Motor neuron (in vitro differentiated cells): ENCODE data around the gene EIF5. TPM values are rescaled to one million over a fixed set of nuclear protein-coding genes. Genes with fewer than 3 reads are reported as not detected.

ENCODE experiments used
- ATAC-seq, 8 experiments: fragments of 200-7000 bp; cut with Tn5 transposase; replicated peaks in 6 of 8; 2 replicates each; pipeline ENCODE4 v1.8.0; 2021; ENCODE audit warnings: mild to moderate bottlenecking in 8 of 8, moderate library complexity in 8 of 8
- H3K27ac ChIP-seq, 2 donors: fragments of 250-450 bp; sonication (Bioruptor Pico); 2 replicates each; pipeline ENCODE4 v1.9.0; 2021; ENCODE audit warnings: antibody characterized with exemption in 2 of 2, mild to moderate bottlenecking in 2 of 2, moderate library complexity in 1 of 2
- H3K4me1 ChIP-seq, 2 donors: fragments of 250-450 bp; sonication (Bioruptor Pico); replicated peaks in 1 of 2; 2 replicates each; pipeline ENCODE4 v1.6.1; 2021; ENCODE audit warnings: antibody characterized with exemption in 2 of 2, mild to moderate bottlenecking in 2 of 2, moderate library complexity in 1 of 2
- H3K4me3 ChIP-seq, 5 donors: fragments of 250-450 bp; sonication (Bioruptor Pico); 2 replicates each; pipeline ENCODE4 v1.9.0; 2021; ENCODE audit warnings: antibody characterized with exemption in 5 of 5, mild to moderate bottlenecking in 5 of 5, moderate library complexity in 4 of 5
- WGBS, 10 experiments: fragments of 450-650 bp; shearing (Covaris generic); methylation state at CpG; one replicate each; pipeline ENCODE4 v1.0.0; 2022; 5-methylcytosine and 5-hydroxymethylcytosine counted together
- in situ Hi-C, 9 experiments: fragments of 400-800 bp; cut with MboI; loops; one replicate each; pipeline ENCODE4 v1.15.0; 2021; ENCODE audit warnings: low sequenced_read_pairs in 9 of 9, low pct_unique_long_range_greater_than_20kb in 2 of 9; ENCODE audit not compliant: unreplicated experiment in 9 of 9
- total RNA-seq, 8 experiments: library from RNA; unstranded; fragments of 300-600 nt; gene quantifications; 2 replicates each; pipeline versions ENCODE4 v1.2.3 to v1.2.4, GENCODE V29; 2022

EIF5 gene
- total RNA-seq, 8 experiments from 2014 or later, result 86.5 to 192 (median 139) TPM

GRCh38 chr14:103332143-103332919 is 1.7 kb upstream of the EIF5 start:
- ATAC-seq, result no peak
- H3K4me1 ChIP-seq, result peaks cover 12 to 18% of the 10 kb centered on the region in 2 donors
- peak overlapping the region; percentile 84 to 94 (median 91) for H3K4me3 ChIP-seq
- 68 to 100% (median 80%) methylated on average over 1 to 9 of the region's 9 CpGs; no CpG with 5 or more reads in 1 of the 10 experiments for WGBS, 10 experiments
- in situ Hi-C loops, result no loop called here
- H3K27ac ChIP-seq, result peak overlapping the region; percentile 98 to 99

DNA sequence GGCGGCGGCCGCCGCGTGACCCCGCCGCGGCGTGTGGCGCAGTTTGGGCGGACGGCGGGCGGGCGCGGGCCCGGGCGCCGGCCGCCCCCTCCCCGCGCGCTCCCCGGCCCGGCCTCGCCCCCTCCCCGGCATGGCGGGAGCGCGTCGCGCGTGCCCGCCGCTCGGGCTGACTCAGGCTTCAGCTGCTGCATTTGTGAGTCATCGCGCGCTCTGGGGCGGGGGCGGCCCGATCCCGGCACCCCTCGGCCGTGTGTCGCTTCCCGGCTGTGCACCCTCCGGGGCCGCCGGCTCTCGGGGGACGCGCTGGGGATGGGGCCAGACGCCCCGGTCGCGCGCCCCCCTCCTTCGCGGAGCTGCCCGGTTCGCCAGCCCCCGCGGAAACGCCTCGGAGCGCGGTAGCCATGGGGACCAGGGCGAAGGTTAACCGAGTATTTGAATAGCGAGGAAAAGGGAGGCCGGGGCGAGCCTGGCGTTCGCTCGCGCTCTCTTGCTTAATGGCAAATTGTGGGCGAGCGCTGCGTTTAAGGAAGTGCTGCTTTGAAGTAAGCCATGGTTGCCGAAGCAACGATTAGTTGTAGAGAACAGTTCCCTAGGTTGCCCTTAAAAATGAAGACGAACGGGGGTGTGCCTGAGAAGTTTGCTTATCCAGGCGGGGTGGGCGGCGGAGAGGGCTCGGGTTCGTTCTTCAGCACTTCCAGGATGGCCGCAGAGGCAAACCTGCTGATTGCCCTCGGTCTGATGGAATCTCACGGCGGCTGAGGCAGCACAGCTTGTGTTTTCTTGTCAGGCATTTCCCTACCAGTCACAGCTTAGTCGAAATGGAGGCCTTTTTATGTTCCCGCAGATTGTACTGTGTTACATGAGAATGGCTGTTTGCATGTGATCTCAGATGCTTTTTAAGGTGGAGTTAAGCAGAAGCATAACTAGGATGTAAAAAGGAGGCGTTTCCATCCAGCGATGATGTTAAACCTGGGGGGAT is 896 bp downstream of the EIF5 start:
- Histone ChIP-seq H3K27ac (peak overlapping the region; percentile 98 to 99), H3K4me3 (peak overlapping the region; percentile 84 to 94 (median 91)), H3K4me1 (peaks cover 12 to 18% of the 10 kb centered on the region in 2 donors)
- 0 to 60% (median 3%) methylated on average over 1 to 19 of the region's 97 CpGs for WGBS, 10 experiments
- in situ Hi-C loops, result no loop called here
- ATAC-seq, result peak; percentile 13 to 65 (median 59)

GRCh38 chr14:103336191-103336590 is 2.2 kb downstream of the EIF5 start:
- Histone ChIP-seq H3K27ac (no peak overlapping the region), H3K4me3 (peak overlapping the region in 1 of 5 donors; percentile 86), H3K4me1 (peaks cover 12 to 18% of the 10 kb centered on the region in 2 donors)
- WGBS, 10 experiments, result 88 to 100% (median 96%) methylated on average over 1 to 11 of the region's 14 CpGs; no CpG with 5 or more reads in 2 of the 10 experiments
- in situ Hi-C loops, result no loop called here
- ATAC-seq, result no peak

- Histone ChIP-seq H3K27ac (no peak overlapping the region), H3K4me3 (no peak overlapping the region), H3K4me1 (peaks cover 7 to 9% of the 10 kb centered on the region in 2 donors)
- ATAC-seq, result no peak
- in situ Hi-C loops, result no loop called here
- WGBS, 10 experiments, result 41 to 100% (median 97%) methylated on average over 1 to 3 of the region's 3 CpGs
These were observed 3.8 kb downstream of the EIF5 start for GRCh38 chr14:103337794-103338193.

DNA sequence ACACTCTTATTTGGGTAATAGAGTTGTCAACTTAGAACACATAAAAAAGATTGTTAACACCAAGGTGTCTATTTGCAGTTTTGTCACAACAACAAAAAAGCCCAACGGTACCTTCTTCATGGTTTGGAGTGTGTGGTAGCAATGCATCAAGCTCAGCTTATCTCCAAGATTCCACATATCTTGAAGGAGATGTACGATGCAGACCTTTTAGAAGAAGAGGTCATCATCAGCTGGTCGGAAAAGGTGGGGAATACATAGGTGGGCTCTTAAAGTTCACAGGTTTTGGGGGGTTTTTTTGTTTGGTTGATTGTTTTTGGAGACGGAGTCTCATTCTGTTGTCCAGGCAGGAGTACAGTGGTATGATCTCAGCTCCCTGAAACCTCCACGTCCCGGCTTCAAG is 5.5 kb downstream of the EIF5 start:
- 82 to 100% (median 100%) methylated on average over 1 to 6 of the region's 6 CpGs; no CpG with 5 or more reads in 1 of the 10 experiments for WGBS, 10 experiments
- no peak for ATAC-seq

GRCh38 chr14:103340480-103341212 is 6.6 kb downstream of the EIF5 start:
- 68 to 100% (median 95%) methylated on average over 1 to 6 of the region's 6 CpGs for WGBS, 10 experiments
- Histone ChIP-seq H3K27ac (no peak overlapping the region), H3K4me3 (no peak overlapping the region), H3K4me1 (peaks cover 4 to 6% of the 10 kb centered on the region in 2 donors)
- ATAC-seq, result no peak
- in situ Hi-C loops, result no loop called here

More for the DNA sequence above, 5.5 kb downstream of the EIF5 start:
- no peak overlapping the region for H3K4me3 ChIP-seq
- H3K27ac ChIP-seq, result no peak overlapping the region
- in situ Hi-C loops, result no loop called here
- H3K4me1 ChIP-seq, result peaks cover 7 to 8% of the 10 kb centered on the region in 2 donors

GRCh38 chr14:103341250-103342129 is 7.5 kb downstream of the EIF5 start:
- no peak overlapping the region for H3K27ac ChIP-seq
- WGBS, 10 experiments, result 61 to 100% (median 92%) methylated on average over 2 to 5 of the region's 5 CpGs
- no peaks in the 10 kb centered on the region for H3K4me1 ChIP-seq
- in situ Hi-C loops, result no loop called here
- no peak for ATAC-seq
- no peak overlapping the region for H3K4me3 ChIP-seq

DNA sequence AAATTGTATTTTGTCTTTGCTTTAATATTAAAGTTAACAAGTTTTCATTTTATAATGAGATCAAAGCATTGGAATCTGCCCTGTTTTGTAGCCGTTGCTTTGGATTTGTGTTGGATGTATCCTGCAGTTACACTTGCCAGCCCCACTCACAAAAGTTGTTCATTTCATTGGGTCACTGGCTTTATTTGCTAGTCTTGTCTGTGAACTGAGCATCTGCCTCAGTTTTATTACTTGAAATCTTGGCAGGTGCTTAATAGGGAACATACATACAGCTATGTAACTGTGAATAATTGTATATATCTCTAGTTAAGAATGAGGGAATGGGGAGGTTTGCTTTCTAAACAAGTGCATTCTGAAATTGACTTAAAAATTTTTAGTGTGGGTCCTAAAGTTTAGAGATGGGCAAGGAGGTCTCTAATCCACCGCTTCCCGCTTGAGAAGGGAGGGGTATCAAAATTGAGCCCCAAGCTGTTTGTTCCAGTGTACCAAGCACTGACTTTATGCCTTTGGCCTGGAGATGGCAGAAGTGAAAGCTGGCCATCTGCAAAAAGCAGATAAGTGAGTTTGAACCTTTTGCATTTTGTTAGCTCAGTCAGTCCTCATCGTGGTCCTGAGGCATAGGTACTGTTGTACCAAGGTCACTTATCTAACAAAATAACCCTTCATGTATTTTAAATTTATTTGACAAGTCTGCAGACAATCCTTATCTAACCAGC is 9.3 kb downstream of the EIF5 start:
- 67 to 98% (median 95%) methylated on average over 1 to 4 of the region's 4 CpGs; no CpG with 5 or more reads in 2 of the 10 experiments for WGBS, 10 experiments
- peak in 2 of 8 experiments; percentile 1 to 2 for ATAC-seq
- Histone ChIP-seq H3K4me3 (no peak overlapping the region), H3K27ac (no peak overlapping the region), H3K4me1 (no peaks in the 10 kb centered on the region)
- in situ Hi-C loops, result no loop called here

GRCh38 chr14:103343905-103344797 is 10.1 kb downstream of the EIF5 start:
- no peak overlapping the region for H3K27ac ChIP-seq
- no peak overlapping the region for H3K4me3 ChIP-seq
- in situ Hi-C loops, result no loop called here
- peak in 2 of 8 experiments; percentile 2 to 6 for ATAC-seq
- no peaks in the 10 kb centered on the region for H3K4me1 ChIP-seq
- WGBS, 10 experiments, result 51 to 100% (median 89%) methylated on average over 2 to 4 of the region's 5 CpGs

GRCh38 chr14:103346286-103346685 is 12.2 kb downstream of the EIF5 start:
- H3K27ac ChIP-seq, result no peak overlapping the region
- peak in 2 of 8 experiments; percentile 2 for ATAC-seq
- 25 to 100% (median 58%) methylated on average over 1 to 3 of the region's 3 CpGs; no CpG with 5 or more reads in 2 of the 10 experiments for WGBS, 10 experiments
- no peaks in the 10 kb centered on the region for H3K4me1 ChIP-seq
- no peak overlapping the region for H3K4me3 ChIP-seq
- in situ Hi-C loops, result no loop called here
